Measurements from ENCODE around the gene PTPRN2.

The PTPRN2 gene

GRCh38 chr7:157879391-157879790 lies 708.2 kb downstream of the PTPRN2 start:
- no peak for DNase-seq (ENCODE audit: low spot score)

- DNase-seq (ENCODE audit: low spot score): no peak
Observed at GRCh38 chr7:157877298-157878090, 710.1 kb downstream of the PTPRN2 start.

- no peak for DNase-seq (ENCODE audit: low spot score)
Observed at GRCh38 chr7:157876469-157877285, 710.9 kb downstream of the PTPRN2 start.

GRCh38 chr7:157875230-157876179 lies 712.1 kb downstream of the PTPRN2 start:
- no peak for DNase-seq (ENCODE audit: low spot score)

GRCh38 chr7:157874870-157875229 lies 712.8 kb downstream of the PTPRN2 start:
- DNase-seq (ENCODE audit: low spot score): no peak

GRCh38 chr7:157874208-157874816 lies 713.3 kb downstream of the PTPRN2 start:
- no peak for DNase-seq (ENCODE audit: low spot score)

- DNase-seq (ENCODE audit: low spot score): no peak
Observed at GRCh38 chr7:157873664-157874063, 714.0 kb downstream of the PTPRN2 start.

- no peak for DNase-seq (ENCODE audit: low spot score)
Observed at GRCh38 chr7:157873181-157873580, 714.4 kb downstream of the PTPRN2 start.

GRCh38 chr7:157872447-157872846 lies 715.2 kb downstream of the PTPRN2 start:
- no peak for DNase-seq (ENCODE audit: low spot score)

GRCh38 chr7:157871681-157872080 lies 715.9 kb downstream of the PTPRN2 start:
- DNase-seq (ENCODE audit: low spot score): no peak

GRCh38 chr7:157870644-157871290 lies 716.9 kb downstream of the PTPRN2 start:
- DNase-seq (ENCODE audit: low spot score): no peak

GRCh38 chr7:157869793-157870192 lies 717.8 kb downstream of the PTPRN2 start:
- no peak for DNase-seq (ENCODE audit: low spot score)

GRCh38 chr7:157867685-157868305 lies 719.8 kb downstream of the PTPRN2 start:
- no peak for DNase-seq (ENCODE audit: low spot score)

GRCh38 chr7:157866336-157866924 lies 721.2 kb downstream of the PTPRN2 start:
- no peak for DNase-seq (ENCODE audit: low spot score)

GRCh38 chr7:157865351-157866165 lies 722.1 kb downstream of the PTPRN2 start:
- no peak for DNase-seq (ENCODE audit: low spot score)

GRCh38 chr7:157864911-157865310 lies 722.7 kb downstream of the PTPRN2 start:
- no peak for DNase-seq (ENCODE audit: low spot score)

- no peak for DNase-seq (ENCODE audit: low spot score)
Observed at GRCh38 chr7:157863906-157864810, 723.5 kb downstream of the PTPRN2 start.

GRCh38 chr7:157863176-157863575 lies 724.4 kb downstream of the PTPRN2 start:
- DNase-seq (ENCODE audit: low spot score): no peak

All from hematopoietic multipotent progenitor cell treated with erythropoietin and hydrocortisone succinate and interleukin-3 and kit ligand, for 15 days (in vitro differentiated cells).